ENCODE results near the gene CPSF4L. TPM values are rescaled to one million over a fixed set of nuclear protein-coding genes. Genes with fewer than 3 reads are reported as not detected.

The CPSF4L gene
- total and polyA plus RNA-seq, 2 experiments from 2014 or later = not detected

- TF ChIP-seq, protein P1, sequence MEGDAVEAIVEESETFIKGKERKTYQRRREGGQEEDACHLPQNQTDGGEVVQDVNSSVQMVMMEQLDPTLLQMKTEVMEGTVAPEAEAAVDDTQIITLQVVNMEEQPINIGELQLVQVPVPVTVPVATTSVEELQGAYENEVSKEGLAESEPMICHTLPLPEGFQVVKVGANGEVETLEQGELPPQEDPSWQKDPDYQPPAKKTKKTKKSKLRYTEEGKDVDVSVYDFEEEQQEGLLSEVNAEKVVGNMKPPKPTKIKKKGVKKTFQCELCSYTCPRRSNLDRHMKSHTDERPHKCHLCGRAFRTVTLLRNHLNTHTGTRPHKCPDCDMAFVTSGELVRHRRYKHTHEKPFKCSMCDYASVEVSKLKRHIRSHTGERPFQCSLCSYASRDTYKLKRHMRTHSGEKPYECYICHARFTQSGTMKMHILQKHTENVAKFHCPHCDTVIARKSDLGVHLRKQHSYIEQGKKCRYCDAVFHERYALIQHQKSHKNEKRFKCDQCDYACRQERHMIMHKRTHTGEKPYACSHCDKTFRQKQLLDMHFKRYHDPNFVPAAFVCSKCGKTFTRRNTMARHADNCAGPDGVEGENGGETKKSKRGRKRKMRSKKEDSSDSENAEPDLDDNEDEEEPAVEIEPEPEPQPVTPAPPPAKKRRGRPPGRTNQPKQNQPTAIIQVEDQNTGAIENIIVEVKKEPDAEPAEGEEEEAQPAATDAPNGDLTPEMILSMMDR (IDR thresholded peaks at IDR 0.05; ENCODE audit: poor library complexity) = no peak
- TF ChIP-seq EZH2phosphoT487 (IDR thresholded peaks at IDR 0.05; ENCODE audit: low read depth, severe bottlenecking, unreplicated experiment) (no peak), EZH2 (IDR thresholded peaks at IDR 0.05; ENCODE audit: borderline replicate concordance) (no peak)
- peaks cover 100% of the 10 kb centered on the region for H3K79me2 ChIP-seq
- peak overlapping the region; percentile 74 for H3K27ac ChIP-seq
- H3K4me2 ChIP-seq = peak overlapping the region; percentile 56
- WGBS (ENCODE audit: low lambda C conversion rate, missing lambda C conversion rate) = 74% methylated on average over 8 of the region's 8 CpGs
- no peak overlapping the region for H3K4me3 ChIP-seq
- H4K20me1 ChIP-seq (ENCODE audit: insufficient read depth, poor library complexity, severe bottlenecking) = peaks cover 99% of the 10 kb centered on the region
- H2AFZ ChIP-seq = no peak overlapping the region
- H3K9me3 ChIP-seq (ENCODE audit: low read depth) = no peaks in the 10 kb centered on the region
- no peaks in the 10 kb centered on the region for H3K36me3 ChIP-seq (replicated peaks; ENCODE audit: insufficient read depth, low read depth)
- H3K27me3 ChIP-seq = no peaks in the 10 kb centered on the region
- no peaks in the 10 kb centered on the region for H3K9me2 ChIP-seq (replicated peaks; ENCODE audit: insufficient read depth)
- H3K4me1 ChIP-seq (ENCODE audit: insufficient read depth) = peaks cover 54% of the 10 kb centered on the region
- DNase-seq (ENCODE audit: low spot score) = no peak
Observed at GRCh38 chr17:73291260-73291801, 29.7 kb upstream of the CPSF4L start.

- peaks cover 54% of the 10 kb centered on the region for H3K4me1 ChIP-seq (ENCODE audit: insufficient read depth)
- WGBS (ENCODE audit: low lambda C conversion rate, missing lambda C conversion rate) = 87% methylated on average over 16 of the region's 16 CpGs
- peaks cover 100% of the 10 kb centered on the region for H3K79me2 ChIP-seq
- H3K9me3 ChIP-seq (ENCODE audit: low read depth) = no peaks in the 10 kb centered on the region
- H3K9me2 ChIP-seq (replicated peaks; ENCODE audit: insufficient read depth) = no peaks in the 10 kb centered on the region
- H3K36me3 ChIP-seq (replicated peaks; ENCODE audit: insufficient read depth, low read depth) = no peaks in the 10 kb centered on the region
- no peak for TF ChIP-seq EZH2phosphoT487 (IDR thresholded peaks at IDR 0.05; ENCODE audit: low read depth, severe bottlenecking, unreplicated experiment)
- no peak for TF ChIP-seq EZH2 (IDR thresholded peaks at IDR 0.05; ENCODE audit: borderline replicate concordance)
- TF ChIP-seq, protein P1 (IDR thresholded peaks at IDR 0.05; ENCODE audit: poor library complexity) = no peak
- no peak overlapping the region for H3K4me3 ChIP-seq
- DNase-seq (ENCODE audit: low spot score) = no peak
- H2AFZ ChIP-seq = no peak overlapping the region
- H3K27me3 ChIP-seq = no peaks in the 10 kb centered on the region
- peak overlapping the region; percentile 56 for H3K4me2 ChIP-seq
- peaks cover 100% of the 10 kb centered on the region for H4K20me1 ChIP-seq (ENCODE audit: insufficient read depth, poor library complexity, severe bottlenecking)
- H3K27ac ChIP-seq = peak overlapping the region; percentile 74
Observed at GRCh38 chr17:73290399-73291259, 28.9 kb upstream of the CPSF4L start.

- peaks cover 100% of the 10 kb centered on the region for H3K79me2 ChIP-seq
- peaks cover 100% of the 10 kb centered on the region for H4K20me1 ChIP-seq (ENCODE audit: insufficient read depth, poor library complexity, severe bottlenecking)
Observed at GRCh38 chr17:73289549-73290254, 28.0 kb upstream of the CPSF4L start.

More at GRCh38 chr17:73289549-73290254, 28.0 kb upstream of the CPSF4L start:
- peak overlapping the region; percentile 41 for H3K4me2 ChIP-seq
- peak overlapping the region; percentile 74 for H3K27ac ChIP-seq
- no peak for TF ChIP-seq EZH2 (IDR thresholded peaks at IDR 0.05; ENCODE audit: borderline replicate concordance)
- TF ChIP-seq, protein P1 (IDR thresholded peaks at IDR 0.05; ENCODE audit: poor library complexity) = no peak
- TF ChIP-seq EZH2phosphoT487 (IDR thresholded peaks at IDR 0.05; ENCODE audit: low read depth, severe bottlenecking, unreplicated experiment) = no peak
- 78% methylated on average over 7 of the region's 7 CpGs for WGBS (ENCODE audit: low lambda C conversion rate, missing lambda C conversion rate)
- H3K9me3 ChIP-seq (ENCODE audit: low read depth) = no peaks in the 10 kb centered on the region
- no peaks in the 10 kb centered on the region for H3K36me3 ChIP-seq (replicated peaks; ENCODE audit: insufficient read depth, low read depth)
- H3K4me3 ChIP-seq = no peak overlapping the region
- no peaks in the 10 kb centered on the region for H3K9me2 ChIP-seq (replicated peaks; ENCODE audit: insufficient read depth)
- DNase-seq (ENCODE audit: low spot score) = no peak
- no peaks in the 10 kb centered on the region for H3K27me3 ChIP-seq
- H3K4me1 ChIP-seq (ENCODE audit: insufficient read depth) = peaks cover 57% of the 10 kb centered on the region
- H2AFZ ChIP-seq = no peak overlapping the region
